ES-I3 (cell line): ENCODE measurements around the gene NIPAL3.
A peak's percentile ranks its signal among the peaks of the same experiment; 100 is the strongest.
"Not testable (repeated sequence)": the region's sequence is repeated elsewhere in the genome, so short reads cannot be mapped to it uniquely, and the experiment has no call there.

Experiments
- H3K36me3 ChIP-seq: 2 replicates; pipeline ENCODE4 v1.6.1; 2013; ENCODE audit warnings: mild to moderate bottlenecking, low read length, control low read depth, moderate library complexity; ENCODE audit not compliant: insufficient read depth
- H3K4me1 ChIP-seq: 2 replicates; pipeline ENCODE4 v1.6.1; 2013; ENCODE audit warnings: mild to moderate bottlenecking, control low read depth, low read length; ENCODE audit not compliant: insufficient read depth
- H3K9ac ChIP-seq: 2 replicates; pipeline ENCODE4 v1.6.1; 2013; ENCODE audit warnings: low read depth, mild to moderate bottlenecking, low read length, moderate library complexity
- H3K9me3 ChIP-seq: 2 replicates; pipeline ENCODE4 v1.6.1; 2013; ENCODE audit warnings: mild to moderate bottlenecking, low read length, moderate library complexity; ENCODE audit not compliant: control insufficient read depth, insufficient read depth

Gene NIPAL3

DNA sequence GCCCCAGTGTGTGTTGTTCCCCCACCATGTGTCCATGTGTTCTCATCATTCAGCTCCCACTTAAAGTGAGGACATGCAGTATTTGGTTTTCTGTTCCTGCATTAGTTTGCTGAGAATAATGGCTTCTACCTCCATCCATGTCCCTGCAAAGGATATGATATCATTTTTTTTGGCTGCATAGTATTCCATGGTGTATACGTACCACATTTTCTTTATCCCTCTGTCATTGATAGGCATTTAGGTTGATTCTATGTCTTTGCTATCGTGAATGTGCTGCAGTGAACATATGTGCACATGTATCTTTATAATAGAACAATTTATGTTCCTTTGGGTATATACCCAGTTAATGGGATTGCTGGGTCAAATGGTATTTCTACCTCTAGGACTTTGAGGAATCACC lies 30.8 kb downstream of the NIPAL3 start:
- H3K36me3 ChIP-seq, H3K9ac ChIP-seq, H3K9me3 ChIP-seq, H3K4me1 ChIP-seq: not testable (repeated sequence)

DNA sequence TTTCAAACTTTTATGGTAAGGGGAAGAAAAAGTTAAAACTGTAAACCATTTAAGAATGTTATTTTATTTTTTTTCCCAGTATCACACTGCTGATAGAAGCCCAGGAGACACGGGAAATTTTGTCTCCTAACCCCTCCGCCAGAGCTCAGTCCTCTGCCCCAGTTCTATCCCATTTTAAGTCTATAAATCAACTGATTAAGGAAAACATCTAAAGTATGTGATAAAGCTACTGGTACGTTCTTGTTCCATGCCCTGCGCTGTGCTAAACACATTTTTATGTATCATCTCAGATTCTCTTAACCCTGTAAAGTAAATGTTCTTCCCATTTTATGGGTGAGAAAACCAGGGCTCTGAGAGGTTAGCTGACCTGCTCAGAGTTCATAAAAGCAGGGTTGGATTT lies 34.7 kb downstream of the NIPAL3 start:
- Histone ChIP-seq H3K9me3 (no peaks in the 10 kb centered on the region), H3K36me3 (no peaks in the 10 kb centered on the region; the same call in 1 of the 2 replicates), H3K4me1 (no peaks in the 10 kb centered on the region)

DNA sequence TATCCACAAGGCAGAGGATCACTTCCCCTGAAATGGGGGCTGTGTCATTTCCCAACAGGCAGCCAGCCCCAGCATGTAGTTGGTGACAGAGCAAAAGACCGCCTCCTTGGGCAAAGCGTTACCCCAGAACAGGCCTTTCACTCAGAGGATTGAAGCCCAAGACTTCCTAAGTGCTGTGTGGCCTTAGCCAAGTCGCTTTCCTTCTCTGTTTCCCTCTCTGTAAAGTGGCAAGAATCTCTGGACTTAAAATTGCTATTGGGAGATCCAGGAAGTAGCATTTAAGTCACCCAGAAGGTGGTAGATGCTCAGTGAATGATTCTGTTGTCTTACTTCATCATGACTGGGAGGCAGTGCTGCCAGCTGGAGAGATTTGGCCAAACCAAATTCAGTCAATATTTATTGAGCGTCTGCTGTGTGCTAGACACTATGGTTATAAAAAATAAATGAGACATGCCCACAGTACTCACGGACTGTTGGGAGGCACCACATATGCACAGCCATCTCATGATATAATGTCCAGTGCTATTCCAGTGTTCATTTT lies 35.3 kb downstream of the NIPAL3 start:
- Histone ChIP-seq H3K36me3 (no peaks in the 10 kb centered on the region; the same call in none of the 2 replicates), H3K9me3 (no peaks in the 10 kb centered on the region), H3K9ac (no peak overlapping the region), H3K4me1 (no peaks in the 10 kb centered on the region)

More for the DNA sequence above, 34.7 kb downstream of the NIPAL3 start:
- H3K9ac ChIP-seq: no peak overlapping the region

DNA sequence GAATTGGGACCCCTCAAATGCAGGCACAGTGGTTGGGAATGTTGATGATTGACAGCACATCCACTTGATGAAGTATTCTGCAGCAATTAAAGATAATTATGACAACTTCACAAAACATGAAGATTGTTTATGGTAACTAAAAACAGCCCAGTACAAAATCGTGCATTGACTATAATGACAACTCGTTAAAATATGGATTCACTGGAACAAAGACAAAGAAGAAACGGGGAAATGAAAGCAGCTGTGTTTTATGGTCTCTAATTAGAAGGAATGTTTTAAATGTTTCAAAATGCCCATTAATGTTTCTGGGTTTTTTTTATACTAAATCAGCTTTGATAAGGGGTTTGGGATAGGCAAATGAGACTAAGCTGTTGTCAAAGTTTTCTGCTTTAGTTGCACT lies 36.1 kb downstream of the NIPAL3 start:
- H3K4me1 ChIP-seq: no peaks in the 10 kb centered on the region
- H3K9me3 ChIP-seq: no peaks in the 10 kb centered on the region
- no peak overlapping the region for H3K9ac ChIP-seq
- no peaks in the 10 kb centered on the region; the same call in none of the 2 replicates for H3K36me3 ChIP-seq

DNA sequence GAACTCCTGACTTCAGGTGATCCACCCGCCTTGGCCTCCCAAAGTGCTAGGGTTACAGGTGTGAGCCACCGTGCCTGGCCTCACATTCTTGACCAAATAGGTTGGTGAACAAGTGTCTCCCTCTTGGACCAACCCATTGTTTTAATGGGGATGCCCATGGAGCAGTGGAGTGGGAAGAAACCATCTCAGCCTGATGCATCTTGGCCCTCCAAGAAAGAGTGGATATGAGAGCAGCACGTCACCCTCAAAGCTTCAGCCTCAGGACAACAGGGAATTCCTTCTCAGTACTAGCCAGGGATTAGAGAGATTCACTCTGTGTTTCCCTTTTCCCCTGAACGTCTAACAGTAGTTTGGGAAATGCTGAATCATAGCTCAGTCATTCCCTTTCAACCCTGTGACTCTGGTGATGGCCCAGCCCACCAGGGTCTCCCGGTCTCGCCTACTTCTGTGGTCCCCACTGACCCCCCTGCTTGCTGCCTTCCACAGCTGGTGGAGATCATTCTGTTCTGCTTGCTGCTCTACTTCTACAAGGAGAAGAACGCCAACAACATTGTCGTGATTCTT lies 37.4 kb downstream of the NIPAL3 start:
- Histone ChIP-seq H3K36me3 (no peaks in the 10 kb centered on the region; the same call in none of the 2 replicates), H3K9me3 (no peaks in the 10 kb centered on the region), H3K9ac (no peak overlapping the region), H3K4me1 (no peaks in the 10 kb centered on the region)

DNA sequence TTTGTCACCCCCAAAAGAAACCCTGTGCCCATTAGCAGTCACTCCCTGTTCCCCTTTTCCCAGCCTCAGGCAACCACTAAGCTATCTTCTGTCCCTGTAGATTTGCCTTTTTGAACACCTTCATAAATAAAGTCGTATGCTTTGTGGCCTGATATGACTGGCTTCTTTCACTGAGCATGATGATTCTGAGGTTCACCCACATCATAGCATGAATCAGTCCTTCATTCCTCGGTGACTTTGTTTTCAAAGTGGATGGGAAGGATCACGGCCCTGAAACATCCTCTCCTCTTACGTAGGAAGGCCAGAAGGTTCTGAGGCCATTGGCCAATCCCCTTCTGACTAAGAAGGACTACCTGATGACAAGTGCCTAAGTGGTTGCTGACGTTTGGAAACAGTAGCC lies 39.1 kb downstream of the NIPAL3 start:
- Histone ChIP-seq H3K4me1 (no peaks in the 10 kb centered on the region), H3K9ac (no peak overlapping the region), H3K9me3 (no peaks in the 10 kb centered on the region), H3K36me3 (no peaks in the 10 kb centered on the region; the same call in none of the 2 replicates)

DNA sequence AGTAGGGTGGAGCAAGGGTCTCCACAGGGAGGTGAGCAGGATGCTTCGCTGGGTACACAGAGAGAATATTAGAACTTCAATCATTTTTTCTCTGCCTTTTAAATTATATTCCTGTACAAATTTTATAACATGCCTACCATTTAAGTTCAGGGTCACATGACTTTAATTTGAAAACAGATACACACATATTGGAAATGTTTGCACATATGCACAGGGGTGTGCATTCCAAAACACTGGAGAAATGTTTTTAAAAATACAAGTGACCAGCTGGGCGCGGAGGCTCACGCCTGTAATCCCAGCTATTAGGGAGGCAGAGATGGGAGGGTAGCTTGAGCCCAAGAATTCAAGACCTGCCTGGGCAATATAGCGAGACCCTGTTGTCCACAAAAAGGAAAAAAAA lies 39.7 kb downstream of the NIPAL3 start:
- Histone ChIP-seq H3K36me3 (no peaks in the 10 kb centered on the region; the same call in none of the 2 replicates), H3K9ac (no peak overlapping the region), H3K4me1 (no peaks in the 10 kb centered on the region), H3K9me3 (no peaks in the 10 kb centered on the region)

DNA sequence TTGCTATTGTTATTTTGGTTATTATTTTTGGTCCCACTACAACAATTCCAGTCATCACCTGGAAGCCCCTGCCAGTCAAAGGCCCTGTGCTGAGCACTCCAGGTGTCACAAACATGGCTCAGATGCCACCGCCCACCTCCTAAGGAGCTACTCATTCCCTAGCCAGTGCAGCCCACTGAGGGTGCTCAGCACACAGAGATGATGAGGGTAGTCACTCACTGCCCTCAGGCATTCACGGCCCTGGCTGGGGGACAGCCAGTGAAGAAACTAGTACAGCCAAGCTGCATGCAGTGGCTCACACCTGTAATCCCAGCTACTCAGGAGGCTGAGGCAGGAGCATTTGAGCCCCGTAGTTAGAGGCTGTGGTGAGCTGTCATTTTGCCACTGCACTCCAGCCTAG lies 42.3 kb downstream of the NIPAL3 start:
- Histone ChIP-seq H3K9ac (no peak overlapping the region), H3K36me3 (no peaks in the 10 kb centered on the region; the same call in none of the 2 replicates), H3K9me3 (no peaks in the 10 kb centered on the region), H3K4me1 (no peaks in the 10 kb centered on the region)

DNA sequence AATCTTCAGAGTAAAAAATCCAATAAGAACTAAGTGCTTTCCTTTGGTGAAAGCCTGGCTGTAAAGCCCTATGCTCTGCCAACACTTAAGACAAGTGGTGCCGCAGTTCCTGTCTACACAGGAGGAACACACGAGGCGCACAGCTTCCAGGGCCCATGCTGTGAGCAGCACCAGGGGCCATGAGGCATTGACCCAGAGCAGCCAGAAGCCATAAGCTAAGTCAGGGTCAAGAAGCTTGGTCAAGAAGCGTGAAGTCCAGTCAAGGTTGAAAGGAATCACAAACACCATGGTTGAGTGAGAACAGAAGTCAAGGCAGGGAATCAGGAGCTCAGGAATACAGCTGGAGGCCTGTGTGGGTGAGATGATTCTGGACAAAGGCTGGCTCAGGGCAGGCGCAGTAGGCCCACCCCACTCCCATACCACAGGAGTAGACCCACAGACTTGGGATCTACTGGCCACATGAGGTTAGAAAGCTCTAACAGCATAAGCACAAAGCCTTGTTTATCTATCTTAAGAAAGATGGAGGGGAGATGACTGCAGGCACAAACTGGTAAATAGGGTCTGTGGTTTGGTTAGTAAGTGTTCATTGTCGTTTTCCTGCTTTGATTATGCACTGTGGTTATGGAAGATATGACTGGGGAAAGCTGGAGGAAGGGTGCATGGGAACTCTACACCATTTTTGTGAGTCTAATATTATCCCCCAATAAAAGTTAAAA lies 44.1 kb downstream of the NIPAL3 start:
- no peak overlapping the region for H3K9ac ChIP-seq
- no peaks in the 10 kb centered on the region; the same call in 1 of the 2 replicates for H3K36me3 ChIP-seq
- no peaks in the 10 kb centered on the region for H3K9me3 ChIP-seq
- H3K4me1 ChIP-seq: peaks cover 16% of the 10 kb centered on the region

DNA sequence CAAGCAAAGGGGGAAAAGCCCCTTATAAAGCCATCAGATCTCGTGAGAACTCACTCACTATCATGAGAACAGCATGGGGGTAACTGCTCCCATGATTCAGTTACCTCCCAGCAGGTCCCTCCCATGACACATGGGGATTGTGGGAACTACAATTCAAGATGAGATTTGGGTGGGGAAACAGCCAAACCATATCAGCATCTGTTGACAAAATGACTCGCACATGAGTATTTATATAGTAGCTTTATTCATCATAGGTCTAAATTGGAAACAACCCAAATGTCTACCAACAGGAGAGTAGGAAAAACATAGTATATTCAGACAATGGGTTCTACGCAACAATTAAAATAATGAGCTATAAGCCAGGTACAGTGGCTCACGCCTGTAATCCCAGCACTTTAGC lies 46.5 kb downstream of the NIPAL3 start:
- H3K4me1 ChIP-seq: peaks cover 26% of the 10 kb centered on the region
- H3K9ac ChIP-seq, H3K9me3 ChIP-seq, H3K36me3 ChIP-seq: not testable (repeated sequence)

DNA sequence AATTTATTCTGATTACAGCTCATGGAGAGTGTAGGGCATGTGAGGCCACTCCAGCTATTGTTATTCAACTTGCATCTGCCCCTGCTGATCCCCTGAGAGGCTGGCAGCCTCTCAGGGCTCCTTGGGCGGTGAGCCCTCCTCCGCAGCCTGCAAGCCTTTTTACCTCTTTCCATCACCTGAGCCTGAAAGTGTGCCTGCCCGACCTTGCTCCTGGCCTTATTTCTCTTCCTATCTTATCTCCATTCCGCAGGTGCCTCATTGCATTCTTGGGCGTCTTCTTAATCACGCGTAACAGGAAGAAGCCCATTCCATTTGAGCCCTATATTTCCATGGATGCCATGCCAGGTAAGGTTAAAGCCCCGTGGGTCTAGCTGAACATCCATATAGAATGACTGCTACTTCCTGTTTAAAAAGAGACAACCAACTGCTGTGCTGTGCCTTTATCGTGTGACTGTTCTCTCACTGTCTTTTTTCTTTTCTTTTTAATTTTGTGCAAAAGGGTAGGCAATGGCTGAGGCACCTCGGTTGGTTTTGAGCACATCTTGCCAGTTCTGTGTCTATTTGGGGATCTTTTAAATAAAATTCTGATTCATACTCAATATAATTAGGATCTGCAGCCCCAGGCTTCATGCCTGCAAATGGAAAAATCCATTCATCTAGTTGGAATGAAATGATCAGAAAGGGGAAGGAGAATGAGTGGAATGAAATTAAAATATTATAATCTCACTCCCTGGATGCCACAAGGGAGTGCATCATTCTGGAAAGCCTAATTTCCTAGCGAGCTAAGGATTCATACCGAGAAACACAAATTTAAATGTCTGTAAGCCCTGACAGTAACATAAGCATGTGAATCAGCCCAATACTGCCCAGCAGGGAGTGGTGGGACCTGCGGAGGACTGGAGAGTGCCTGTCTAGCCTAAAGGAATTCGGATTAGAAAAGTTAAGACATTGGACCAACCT lies 48.5 kb downstream of the NIPAL3 start:
- H3K9me3 ChIP-seq: no peaks in the 10 kb centered on the region

DNA sequence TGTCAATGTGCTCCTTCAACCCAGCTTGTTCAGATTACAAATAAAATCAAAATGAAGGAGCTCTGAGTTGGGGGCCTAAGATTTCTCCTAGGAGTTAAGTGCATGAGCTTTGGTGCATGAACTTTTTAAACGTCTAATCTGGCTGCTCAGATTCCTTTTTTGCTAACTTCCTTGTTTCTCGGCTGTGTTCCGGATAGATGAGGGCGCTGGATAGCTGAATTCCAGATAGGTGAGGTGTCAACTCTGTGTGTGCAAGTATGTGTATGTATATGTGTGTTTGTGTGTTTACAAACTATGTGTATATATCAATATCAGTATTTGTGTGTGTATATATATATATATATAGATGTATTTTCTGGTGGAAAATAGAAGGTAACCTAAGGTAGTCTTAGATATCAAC lies 49.5 kb downstream of the NIPAL3 start:
- H3K4me1 ChIP-seq: peaks cover 26% of the 10 kb centered on the region
- H3K9ac ChIP-seq: no peak overlapping the region
- peaks cover 3% of the 10 kb centered on the region; the same call in 1 of the 2 replicates for H3K9me3 ChIP-seq
- no peaks in the 10 kb centered on the region for H3K36me3 ChIP-seq

More for the DNA sequence above, 48.5 kb downstream of the NIPAL3 start:
- H3K9ac ChIP-seq: peak overlapping the region; percentile 20; the same call in 1 of the 2 replicates
- H3K36me3 ChIP-seq: no peaks in the 10 kb centered on the region
- peaks cover 26% of the 10 kb centered on the region for H3K4me1 ChIP-seq

DNA sequence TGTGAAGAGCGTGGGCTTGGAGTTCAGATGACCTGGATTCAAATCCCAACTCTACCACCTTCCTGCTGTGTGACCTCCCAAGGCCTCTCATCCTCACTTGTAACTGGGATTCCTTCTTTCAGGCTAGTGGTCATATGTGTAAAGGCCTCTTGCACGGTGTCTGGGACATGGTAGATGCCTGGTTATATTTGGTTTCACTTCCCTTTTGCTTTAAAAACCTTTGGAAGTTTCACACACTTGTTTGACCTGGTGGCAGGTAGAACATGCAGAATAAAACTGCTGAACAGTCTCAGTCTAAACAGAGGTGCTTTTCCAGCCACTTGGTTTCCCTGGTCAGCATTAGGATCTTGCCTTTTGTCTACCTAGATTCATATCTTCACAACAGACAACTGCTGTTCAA lies 50.0 kb downstream of the NIPAL3 start:
- Histone ChIP-seq H3K9me3 (peaks cover 5% of the 10 kb centered on the region; the same call in 1 of the 2 replicates), H3K4me1 (peaks cover 26% of the 10 kb centered on the region), H3K9ac (no peak overlapping the region), H3K36me3 (no peaks in the 10 kb centered on the region)

DNA sequence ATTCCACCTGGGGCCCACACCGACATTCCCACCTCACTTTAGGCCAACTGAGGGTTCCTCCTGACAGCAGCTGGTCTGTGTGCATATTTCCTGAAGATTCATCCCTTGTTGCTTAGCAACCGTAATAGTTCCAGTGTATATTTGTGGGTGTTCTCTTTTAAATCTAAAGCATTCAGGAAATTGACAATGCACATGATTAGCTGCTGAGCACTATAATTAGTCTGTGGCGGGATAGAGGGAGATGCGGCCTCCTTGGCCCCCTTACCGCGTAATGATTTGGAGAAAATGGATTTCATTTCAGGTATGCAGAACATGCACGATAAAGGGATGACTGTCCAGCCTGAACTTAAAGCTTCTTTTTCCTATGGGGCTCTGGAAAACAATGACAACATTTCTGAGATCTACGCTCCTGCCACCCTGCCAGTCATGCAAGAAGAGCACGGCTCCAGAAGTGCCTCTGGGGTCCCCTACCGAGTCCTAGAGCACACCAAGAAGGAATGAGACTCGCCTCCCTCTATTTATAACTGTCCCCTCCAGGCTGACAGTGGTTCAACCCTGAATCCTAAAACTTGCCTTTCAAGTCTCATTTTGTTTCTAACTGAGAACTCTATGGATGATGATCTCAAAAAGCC lies 53.2 kb downstream of the NIPAL3 start:
- H3K36me3 ChIP-seq: no peaks in the 10 kb centered on the region
- peaks cover 5% of the 10 kb centered on the region; the same call in 1 of the 2 replicates for H3K9me3 ChIP-seq
- no peak overlapping the region for H3K9ac ChIP-seq
- H3K4me1 ChIP-seq: peaks cover 18% of the 10 kb centered on the region
